Vein endothelial cell (primary cell): ENCODE data around the gene TMEM156. TPM values are rescaled to one million over a fixed set of nuclear protein-coding genes. Genes with fewer than 3 reads are reported as not detected.

ENCODE experiments used
- total RNA-seq: library from RNA; depleted of rRNA; stranded (reverse); fragments of >200 nt; gene quantifications from 2 replicates; pipeline ENCODE4 v1.2.3, GENCODE V29; 2012

The TMEM156 gene
- 2.3 and 3.3 TPM in 2 replicates for total RNA-seq

GRCh38 chr4:39032218-39033085 lies at the start of gene TMEM156:
TSS of gene TMEM156 (minus strand) at chr4:39032409. CDS start at chr4:39032313, 96 bp downstream.

GRCh38 chr4:39062094-39062769 lies 30.0 kb upstream of the TMEM156 start, which contains the start of gene KLHL5:
TSS of gene KLHL5 (plus strand) at chr4:39062232. CDS start at chr4:39062653, 421 bp downstream.

Other genes with a start within 250 kb of the TMEM156 start
- gene TLR10, start 249.4 kb downstream of the TMEM156 start, total RNA-seq: not detected in 2 replicates
- gene TLR1, start 227.6 kb downstream of the TMEM156 start, total RNA-seq: 4.6 and 9.8 TPM in 2 replicates
- 2.3 and 4.8 TPM in 2 replicates for gene TLR6, start 175.6 kb downstream of the TMEM156 start, total RNA-seq
- gene FAM114A1, start 164.6 kb downstream of the TMEM156 start, total RNA-seq: 149 and 225 TPM in 2 replicates
- 60.8 and 86.6 TPM in 2 replicates for gene KLHL5, start 29.8 kb upstream of the TMEM156 start, total RNA-seq
- gene WDR19, start 150.1 kb upstream of the TMEM156 start, total RNA-seq: 12.8 and 16.0 TPM in 2 replicates